Gastrocnemius medialis (tissue), 4 donors: ENCODE data around the gene ANKDD1A.

ENCODE experiments used
- POLR2A ChIP-seq, 2 donors: fragments of 450-650 bp; IDR thresholded peaks; one replicate each; pipeline ENCODE4 v1.6.1; 2017; ENCODE audit warnings: antibody characterized with exemption in 2 of 2, mild to moderate bottlenecking in 2 of 2, moderate library complexity in 2 of 2
- TF ChIP-seq, protein P1 (sequence below), 5 experiments: fragments of 450-650 bp in 3 of 5; fragments of 200-600 bp in 2 of 5; sonication (generic) in 2 of 5; IDR thresholded peaks in 4 of 5; conservative IDR thresholded peaks in 1 of 5; 1 replicate in 4 of 5; 2 replicates in 1 of 5; pipeline ENCODE4 v1.5.1; 2016 to 2019; ENCODE audit warnings: antibody characterized with exemption in 5 of 5, mild to moderate bottlenecking in 3 of 5, moderate library complexity in 3 of 5

DNA sequence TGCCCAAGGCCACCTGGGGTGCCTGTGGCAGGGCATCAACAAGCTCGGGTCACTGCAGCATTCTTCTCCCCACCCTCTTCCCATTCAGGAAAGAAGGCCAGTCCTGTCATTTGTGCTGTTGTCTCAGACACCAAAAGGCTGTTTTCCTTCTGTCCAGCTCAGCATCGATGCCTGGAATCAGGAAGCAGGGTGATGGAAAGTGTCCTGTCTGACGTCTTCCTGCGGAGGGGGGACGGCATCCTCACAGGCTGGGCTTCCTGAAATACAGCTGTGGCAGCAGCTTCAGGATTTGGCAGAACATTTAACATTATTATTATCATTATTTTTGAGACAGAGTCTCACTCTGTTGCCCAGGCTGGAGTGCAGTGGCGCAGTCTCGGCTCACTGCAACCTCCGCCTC lies 33.0 kb upstream of the ANKDD1A start:
- TF ChIP-seq, protein P1, sequence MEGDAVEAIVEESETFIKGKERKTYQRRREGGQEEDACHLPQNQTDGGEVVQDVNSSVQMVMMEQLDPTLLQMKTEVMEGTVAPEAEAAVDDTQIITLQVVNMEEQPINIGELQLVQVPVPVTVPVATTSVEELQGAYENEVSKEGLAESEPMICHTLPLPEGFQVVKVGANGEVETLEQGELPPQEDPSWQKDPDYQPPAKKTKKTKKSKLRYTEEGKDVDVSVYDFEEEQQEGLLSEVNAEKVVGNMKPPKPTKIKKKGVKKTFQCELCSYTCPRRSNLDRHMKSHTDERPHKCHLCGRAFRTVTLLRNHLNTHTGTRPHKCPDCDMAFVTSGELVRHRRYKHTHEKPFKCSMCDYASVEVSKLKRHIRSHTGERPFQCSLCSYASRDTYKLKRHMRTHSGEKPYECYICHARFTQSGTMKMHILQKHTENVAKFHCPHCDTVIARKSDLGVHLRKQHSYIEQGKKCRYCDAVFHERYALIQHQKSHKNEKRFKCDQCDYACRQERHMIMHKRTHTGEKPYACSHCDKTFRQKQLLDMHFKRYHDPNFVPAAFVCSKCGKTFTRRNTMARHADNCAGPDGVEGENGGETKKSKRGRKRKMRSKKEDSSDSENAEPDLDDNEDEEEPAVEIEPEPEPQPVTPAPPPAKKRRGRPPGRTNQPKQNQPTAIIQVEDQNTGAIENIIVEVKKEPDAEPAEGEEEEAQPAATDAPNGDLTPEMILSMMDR (IDR thresholded peaks at IDR 0.05 in 4 of 5, conservative IDR thresholded peaks at IDR 0.05 in 1 of 5) = no peak
- no peak for TF ChIP-seq POLR2A (IDR thresholded peaks at IDR 0.05)
